Brain microvascular endothelial cell (primary cell): ENCODE results near the gene TADA2A.

Experiments used
- DNase-seq: peaks from one replicate; pipeline ENCODE4 v3.0.0-alpha.2; 2020
- H3K27ac ChIP-seq: fragments of 250-450 bp; sonication (Bioruptor Pico); 2 replicates; pipeline ENCODE4 v1.5.1; 2020; ENCODE audit warnings: mild to moderate bottlenecking, moderate library complexity
- H3K27me3 ChIP-seq: fragments of 250-450 bp; sonication (Bioruptor Pico); replicated peaks from 2 replicates; pipeline ENCODE4 v1.5.1; 2020; ENCODE audit warnings: mild to moderate bottlenecking
- H3K36me3 ChIP-seq: fragments of 250-450 bp; sonication (Bioruptor Pico); replicated peaks from 2 replicates; pipeline ENCODE4 v1.5.1; 2020; ENCODE audit warnings: mild to moderate bottlenecking
- H3K4me3 ChIP-seq: 2 replicates; pipeline ENCODE4 v1.5.1; 2011; ENCODE audit warnings: low read depth, mild to moderate bottlenecking, control low read depth, low read length, moderate library complexity
- in situ Hi-C: cut with HindIII; loops from 2 replicates; pipeline ENCODE4 v1.10.0; 2017; ENCODE audit warnings: low sequenced_read_pairs, low pct_ligation_motif_present
- TF ChIP-seq, protein P1 (sequence below): IDR thresholded peaks from 2 replicates; pipeline ENCODE4 v1.5.1; 2011; ENCODE audit warnings: low read depth, mild to moderate bottlenecking, moderate library complexity, low read length, control low read depth, inconsistent platforms; ENCODE audit errors: missing control alignments

The TADA2A gene

GRCh38 chr17:37384560-37385149 lies 22.0 kb upstream of the TADA2A start:
- in situ Hi-C loops = no loop called here
- Histone ChIP-seq H3K36me3 (no peaks in the 10 kb centered on the region), H3K4me3 (no peak overlapping the region), H3K27ac (no peak overlapping the region), H3K27me3 (no peaks in the 10 kb centered on the region)
- TF ChIP-seq, protein P1, sequence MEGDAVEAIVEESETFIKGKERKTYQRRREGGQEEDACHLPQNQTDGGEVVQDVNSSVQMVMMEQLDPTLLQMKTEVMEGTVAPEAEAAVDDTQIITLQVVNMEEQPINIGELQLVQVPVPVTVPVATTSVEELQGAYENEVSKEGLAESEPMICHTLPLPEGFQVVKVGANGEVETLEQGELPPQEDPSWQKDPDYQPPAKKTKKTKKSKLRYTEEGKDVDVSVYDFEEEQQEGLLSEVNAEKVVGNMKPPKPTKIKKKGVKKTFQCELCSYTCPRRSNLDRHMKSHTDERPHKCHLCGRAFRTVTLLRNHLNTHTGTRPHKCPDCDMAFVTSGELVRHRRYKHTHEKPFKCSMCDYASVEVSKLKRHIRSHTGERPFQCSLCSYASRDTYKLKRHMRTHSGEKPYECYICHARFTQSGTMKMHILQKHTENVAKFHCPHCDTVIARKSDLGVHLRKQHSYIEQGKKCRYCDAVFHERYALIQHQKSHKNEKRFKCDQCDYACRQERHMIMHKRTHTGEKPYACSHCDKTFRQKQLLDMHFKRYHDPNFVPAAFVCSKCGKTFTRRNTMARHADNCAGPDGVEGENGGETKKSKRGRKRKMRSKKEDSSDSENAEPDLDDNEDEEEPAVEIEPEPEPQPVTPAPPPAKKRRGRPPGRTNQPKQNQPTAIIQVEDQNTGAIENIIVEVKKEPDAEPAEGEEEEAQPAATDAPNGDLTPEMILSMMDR = no peak
- DNase-seq = no peak

GRCh38 chr17:37385474-37385990 lies 21.2 kb upstream of the TADA2A start:
- Histone ChIP-seq H3K36me3 (no peaks in the 10 kb centered on the region), H3K4me3 (no peak overlapping the region), H3K27ac (no peak overlapping the region), H3K27me3 (no peaks in the 10 kb centered on the region)
- in situ Hi-C loops = no loop called here
- DNase-seq = no peak
- TF ChIP-seq, protein P1 = no peak

- DNase-seq = no peak
- no peak overlapping the region for H3K4me3 ChIP-seq
- H3K27ac ChIP-seq = no peak overlapping the region
- no peaks in the 10 kb centered on the region for H3K36me3 ChIP-seq
- no peaks in the 10 kb centered on the region for H3K27me3 ChIP-seq
- in situ Hi-C loops = no loop called here
- TF ChIP-seq, protein P1 = no peak
Measured at GRCh38 chr17:37386462-37386861, 20.2 kb upstream of the TADA2A start.

- DNase-seq = no peak
- in situ Hi-C loops = no loop called here
- TF ChIP-seq, protein P1 = no peak
- no peak overlapping the region for H3K27ac ChIP-seq
- no peak overlapping the region for H3K4me3 ChIP-seq
- no peaks in the 10 kb centered on the region for H3K36me3 ChIP-seq
- no peaks in the 10 kb centered on the region for H3K27me3 ChIP-seq
Measured at GRCh38 chr17:37388266-37388665, 18.4 kb upstream of the TADA2A start.

GRCh38 chr17:37389160-37389559 lies 17.5 kb upstream of the TADA2A start:
- TF ChIP-seq, protein P1 = no peak
- in situ Hi-C loops = no loop called here
- no peak overlapping the region for H3K4me3 ChIP-seq
- H3K27me3 ChIP-seq = no peaks in the 10 kb centered on the region
- H3K27ac ChIP-seq = no peak overlapping the region
- no peaks in the 10 kb centered on the region for H3K36me3 ChIP-seq
- no peak for DNase-seq

DNA sequence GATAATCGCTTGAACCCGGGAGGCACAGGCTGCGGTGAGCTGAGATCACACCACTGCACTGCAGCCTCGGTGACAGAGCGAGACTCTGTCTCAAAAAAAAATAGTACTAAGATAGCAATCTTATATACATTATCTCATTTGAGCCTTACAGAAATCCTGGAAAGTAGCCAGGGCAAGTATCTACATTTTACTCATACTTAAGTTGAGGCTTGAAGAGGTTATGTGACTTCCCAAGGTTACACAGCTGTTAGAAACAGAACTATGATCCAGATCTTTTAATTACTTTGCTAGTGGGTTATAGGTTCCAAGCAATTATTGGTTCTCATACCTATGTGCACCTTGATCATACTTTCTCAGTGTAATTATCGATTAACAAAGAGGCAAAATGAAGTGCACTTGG lies 15.5 kb upstream of the TADA2A start:
- Histone ChIP-seq H3K4me3 (no peak overlapping the region), H3K36me3 (no peaks in the 10 kb centered on the region), H3K27ac (peak overlapping the region; percentile 63), H3K27me3 (no peaks in the 10 kb centered on the region)
- in situ Hi-C loops = no loop called here
- peak; percentile 39 for DNase-seq
- TF ChIP-seq, protein P1 = no peak
